Karpas-422 (cell line): Measurements from ENCODE around the gene ITGB1. TPM values are rescaled to one million over a fixed set of nuclear protein-coding genes. Genes with fewer than 3 reads are reported as not detected.
"Not testable (repeated sequence)": the region's sequence is repeated elsewhere in the genome, so short reads cannot be mapped to it uniquely, and the experiment has no call there.

ENCODE experiments used
- DNase-seq: peaks from one replicate; pipeline ENCODE4 v3.0.0-alpha.2; 2015
- H2AFZ ChIP-seq: fragments of 200-600 bp; sonication (generic); 2 replicates; pipeline ENCODE4 v1.6.1; 2014; ENCODE audit warnings: antibody characterized with exemption, low read length, mixed read lengths
- H3K27ac ChIP-seq: fragments of 200-600 bp; sonication (generic); 2 replicates; pipeline ENCODE4 v1.5.1; 2014; ENCODE audit warnings: mild to moderate bottlenecking, low read length, moderate library complexity
- H3K27me3 ChIP-seq: fragments of 200-600 bp; sonication (generic); 2 replicates; pipeline ENCODE4 v1.6.1; 2014; ENCODE audit warnings: low read length, mixed read lengths
- H3K36me3 ChIP-seq: fragments of 200-600 bp; sonication (generic); 2 replicates; pipeline ENCODE4 v1.6.1; 2014; ENCODE audit warnings: low read length, mixed read lengths; ENCODE audit not compliant: insufficient read depth
- H3K4me1 ChIP-seq: fragments of 200-600 bp; sonication (generic); 2 replicates; pipeline ENCODE4 v1.6.1; 2014; ENCODE audit warnings: mild to moderate bottlenecking, low read length, mixed read lengths
- H3K4me2 ChIP-seq: fragments of 200-600 bp; sonication (generic); 2 replicates; pipeline ENCODE4 v1.6.1; 2014; ENCODE audit warnings: low read length, low read depth, mild to moderate bottlenecking; ENCODE audit not compliant: poor library complexity, severe bottlenecking
- H3K4me3 ChIP-seq: fragments of 200-600 bp; sonication (generic); 2 replicates; pipeline ENCODE4 v1.5.1; 2014; ENCODE audit warnings: mild to moderate bottlenecking, antibody characterized with exemption, low read length, mixed read lengths
- H3K79me2 ChIP-seq: fragments of 200-600 bp; sonication (generic); 2 replicates; pipeline ENCODE4 v1.6.1; 2014; ENCODE audit warnings: mild to moderate bottlenecking, low read length, mixed read lengths
- H3K9ac ChIP-seq: fragments of 200-600 bp; sonication (generic); 2 replicates; pipeline ENCODE4 v1.6.0; 2014; ENCODE audit warnings: low read length
- H3K9me2 ChIP-seq: fragments of 200-600 bp; sonication (generic), shearing (Covaris generic); replicated peaks from 2 replicates; pipeline ENCODE4 v1.6.0; 2014; ENCODE audit warnings: mild to moderate bottlenecking, low read length, moderate library complexity; ENCODE audit not compliant: insufficient read depth
- H3K9me3 ChIP-seq: fragments of 300-700, 200-600 bp; sonication (generic); 2 replicates; pipeline ENCODE4 v1.6.1; 2014; ENCODE audit warnings: low read length, mixed read lengths
- H4K20me1 ChIP-seq: fragments of 200-600 bp; sonication (generic); 2 replicates; pipeline ENCODE4 v1.6.1; 2014; ENCODE audit warnings: mild to moderate bottlenecking, antibody characterized with exemption, low read length, low read depth; ENCODE audit not compliant: insufficient read depth
- total RNA-seq: library from RNA; depleted of rRNA; stranded (reverse); fragments of >200 nt; shearing (Covaris generic); gene quantifications from 2 replicates; pipeline ENCODE4 v1.2.3, GENCODE V29; 2014; ENCODE audit warnings: low replicate concordance; rRNA removed

ITGB1 gene
- 526 and 559 TPM in 2 replicates for total RNA-seq

DNA sequence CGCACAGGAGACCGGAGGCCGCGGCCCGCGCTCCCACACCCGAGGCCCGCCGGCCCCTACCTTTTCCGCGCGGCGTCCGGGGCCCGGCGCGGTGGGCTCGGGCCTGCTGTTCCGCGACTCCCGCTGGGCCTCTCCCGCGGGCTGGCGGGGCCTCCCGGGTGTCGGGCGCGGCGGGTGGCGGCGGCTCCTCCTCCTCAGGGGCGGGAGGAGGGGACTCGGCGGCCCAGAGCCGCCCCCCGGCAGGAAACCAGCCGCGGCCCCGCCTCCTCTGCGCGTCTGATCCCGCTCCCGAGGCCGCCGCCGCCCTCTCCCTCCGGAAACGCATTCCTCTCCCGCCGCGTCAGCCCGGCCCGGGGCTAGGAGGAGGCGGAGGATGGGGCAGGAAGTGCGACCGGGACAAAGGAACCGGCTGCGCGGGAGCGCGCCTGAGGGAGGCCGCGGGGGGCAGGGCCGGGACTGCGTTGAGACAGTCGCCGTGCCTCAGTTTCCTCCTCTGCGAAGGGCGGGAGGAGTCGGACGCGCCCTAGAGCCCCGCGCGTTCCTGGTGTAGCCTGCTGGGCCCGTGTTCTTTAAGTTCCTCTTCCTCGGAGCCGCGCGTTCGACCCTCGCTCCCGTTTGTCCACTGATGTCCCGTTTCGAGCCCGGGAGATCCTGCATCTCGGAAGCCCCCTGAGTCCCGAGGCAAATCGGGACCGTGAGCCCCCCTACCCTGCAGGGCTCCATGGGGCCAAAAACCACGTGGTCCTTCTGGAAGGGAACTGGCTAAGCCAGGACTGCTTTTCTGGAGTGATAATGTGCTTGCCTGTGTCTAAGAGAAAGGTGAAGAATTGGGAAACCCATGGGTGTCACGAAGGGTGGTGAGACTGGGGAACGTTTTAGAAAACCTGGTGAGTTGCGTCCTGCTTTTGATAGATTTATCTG is at the start of gene ITGB1:
Gene ITGB1, minus strand, starts transcription at position 146 of the 921 bp plus-strand sequence. CDS start 22,672 bp downstream, outside the sequence.
- Histone ChIP-seq H3K27me3 (no peaks in the 10 kb centered on the region), H3K4me2 (peak within 1 kb of the TSS; percentile 85), H3K27ac (peak within 1 kb of the TSS; percentile 96), H3K9me2 (no peaks in the 10 kb centered on the region), H3K4me1 (peaks cover 77% of the 10 kb centered on the region), H3K9ac (peak within 1 kb of the TSS; percentile 95), H3K79me2 (peaks cover 51% of the 10 kb centered on the region), H2AFZ (no peak within 1 kb of the TSS), H4K20me1 (peaks cover 18% of the 10 kb centered on the region), H3K4me3 (peak within 1 kb of the TSS; percentile 84), H3K36me3 (peaks cover 26% of the 10 kb centered on the region), H3K9me3 (no peaks in the 10 kb centered on the region)
- DNase-seq: peak; percentile 94

DNA sequence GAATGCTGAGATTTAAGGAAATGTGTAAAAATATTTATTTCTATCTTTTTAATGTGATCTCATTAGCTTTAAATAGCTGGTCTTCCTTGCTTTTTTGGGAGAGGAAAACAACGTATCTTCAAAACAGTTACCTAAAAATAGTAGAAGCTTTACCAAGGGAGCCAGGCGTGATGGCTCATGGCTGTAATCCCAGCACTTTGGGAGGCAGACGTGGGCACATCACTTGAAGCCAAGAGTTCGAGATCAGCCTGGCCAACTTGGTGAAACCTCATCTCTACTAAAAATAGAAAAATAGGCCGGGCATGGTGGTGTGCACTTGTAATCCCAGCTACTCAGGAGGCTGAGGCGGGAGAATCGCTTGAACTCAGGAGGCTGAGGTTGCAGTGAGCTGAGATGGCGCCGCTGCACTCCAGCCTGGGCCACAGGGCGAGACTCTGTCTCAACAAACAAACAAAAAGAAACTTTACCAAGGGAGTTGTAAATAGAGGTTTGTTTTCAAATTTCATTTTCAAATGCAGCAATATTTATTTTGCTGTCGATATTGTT is 48.4 kb upstream of the ITGB1 start:
- peak overlapping the region; percentile 95 for H3K4me2 ChIP-seq

DNA sequence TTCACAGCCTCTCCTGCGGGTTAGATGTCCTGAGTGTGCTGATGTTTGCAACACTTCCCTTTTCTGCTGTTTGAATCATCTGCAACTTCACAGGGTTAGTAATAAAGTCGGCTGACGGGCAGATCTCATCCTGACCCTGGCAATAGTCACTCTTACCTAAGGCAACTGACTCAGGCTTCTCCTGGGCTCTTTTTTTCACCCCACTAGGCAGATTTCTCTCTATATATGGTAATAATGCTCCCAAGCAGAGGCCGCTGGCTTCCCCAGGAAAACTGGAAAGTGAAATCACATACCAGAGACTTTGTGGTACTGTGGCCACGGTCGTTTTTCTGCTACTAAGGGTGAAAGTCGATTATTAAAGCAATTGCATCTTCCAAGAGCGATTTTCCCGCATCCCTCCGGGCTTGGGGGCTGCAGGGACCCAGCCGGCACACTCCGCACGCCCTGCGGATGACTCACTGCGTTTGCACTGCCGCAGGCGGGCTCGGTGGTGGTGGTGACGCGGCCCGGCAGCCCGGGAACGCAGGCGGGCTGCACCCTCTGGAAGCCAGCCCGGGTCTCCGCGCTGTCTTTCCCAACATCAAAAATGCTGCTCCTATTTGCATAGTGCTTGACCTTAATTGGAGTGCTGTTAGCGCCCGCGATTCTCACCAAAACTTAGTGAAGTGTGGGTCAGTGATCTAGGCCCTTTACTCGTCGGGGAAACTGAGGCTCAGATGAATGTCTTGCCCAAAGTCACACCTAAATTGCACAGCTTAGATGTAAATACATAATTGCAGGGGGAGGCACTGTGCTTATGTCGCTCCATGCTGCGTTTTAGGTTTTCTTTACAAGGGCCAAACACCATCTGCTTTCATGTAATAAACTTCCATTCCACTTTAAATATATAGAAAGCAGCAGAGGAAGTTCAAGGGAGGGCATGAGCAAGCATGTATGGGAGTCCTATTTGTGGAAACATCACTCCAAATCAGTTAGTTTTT is 47.6 kb upstream of the ITGB1 start:
- H4K20me1 ChIP-seq: no peaks in the 10 kb centered on the region
- H2AFZ ChIP-seq: peak overlapping the region; percentile 77; the same call in 1 of the 2 replicates
- peak overlapping the region; percentile 85 for H3K4me3 ChIP-seq
- peak overlapping the region; percentile 95 for H3K4me2 ChIP-seq
- H3K36me3 ChIP-seq: peaks cover 4% of the 10 kb centered on the region; the same call in 1 of the 2 replicates
- H3K79me2 ChIP-seq: peaks cover 16% of the 10 kb centered on the region; the same call in 1 of the 2 replicates
- H3K9me3 ChIP-seq: no peaks in the 10 kb centered on the region
- no peaks in the 10 kb centered on the region for H3K27me3 ChIP-seq
- peak; percentile 87 for DNase-seq
- peak overlapping the region; percentile 84 for H3K9ac ChIP-seq
- H3K27ac ChIP-seq: peak overlapping the region; percentile 88
- peaks cover 67% of the 10 kb centered on the region for H3K4me1 ChIP-seq
- no peaks in the 10 kb centered on the region for H3K9me2 ChIP-seq

More for the DNA sequence above, 48.4 kb upstream of the ITGB1 start:
- peak overlapping the region; percentile 84 for H3K9ac ChIP-seq
- H3K27ac ChIP-seq: peak overlapping the region; percentile 88
- peaks cover 4% of the 10 kb centered on the region; the same call in 1 of the 2 replicates for H3K36me3 ChIP-seq
- H3K4me3 ChIP-seq: peak overlapping the region; percentile 85
- no peak overlapping the region for H2AFZ ChIP-seq
- peaks cover 16% of the 10 kb centered on the region; the same call in 1 of the 2 replicates for H3K79me2 ChIP-seq
- H4K20me1 ChIP-seq: no peaks in the 10 kb centered on the region
- H3K27me3 ChIP-seq: no peaks in the 10 kb centered on the region
- H3K4me1 ChIP-seq: peaks cover 59% of the 10 kb centered on the region
- no peaks in the 10 kb centered on the region for H3K9me3 ChIP-seq
- H3K9me2 ChIP-seq: no peaks in the 10 kb centered on the region
- no peak for DNase-seq

DNA sequence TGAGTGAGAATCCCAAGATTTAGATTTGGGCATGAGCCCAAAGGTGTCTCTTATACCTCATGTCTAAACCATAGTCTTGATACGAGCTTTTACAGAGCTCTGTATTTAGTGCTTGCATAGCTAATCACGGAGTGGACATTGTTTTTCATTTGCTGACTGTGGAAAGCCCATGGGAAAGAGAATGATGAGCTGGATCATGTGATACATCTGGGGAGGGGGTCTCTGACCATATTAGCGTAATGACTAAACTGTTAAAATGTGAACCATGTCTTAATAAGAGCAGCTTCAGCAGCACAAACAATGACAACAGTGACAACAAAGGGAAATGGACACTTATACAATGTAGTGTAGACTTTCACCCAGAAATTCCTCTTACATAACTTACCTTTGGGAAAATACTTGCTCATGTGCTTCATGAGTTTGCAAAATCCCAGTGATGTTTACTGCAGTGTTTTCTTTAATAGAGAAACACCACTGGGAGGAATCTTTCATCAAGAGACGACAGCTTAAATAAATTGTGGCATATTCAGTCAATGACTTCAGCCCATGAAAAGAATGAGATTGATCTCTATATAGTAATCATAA is 44.0 kb upstream of the ITGB1 start:
- Histone ChIP-seq H3K27ac (no peak overlapping the region; the same call in 1 of the 2 replicates), H3K9me3 (no peaks in the 10 kb centered on the region), H3K79me2 (peaks cover 16% of the 10 kb centered on the region; the same call in 1 of the 2 replicates), H3K4me3 (no peak overlapping the region), H3K9me2 (no peaks in the 10 kb centered on the region), H3K4me1 (peaks cover 75% of the 10 kb centered on the region), H3K27me3 (no peaks in the 10 kb centered on the region), H3K9ac (no peak overlapping the region), H3K36me3 (peaks cover 4% of the 10 kb centered on the region; the same call in 1 of the 2 replicates), H4K20me1 (no peaks in the 10 kb centered on the region), H2AFZ (0 out of 2 replicates have a peak overlapping the region, but pooled peaks have one; percentile 3), H3K4me2 (peak overlapping the region; percentile 8)
- DNase-seq: no peak

GRCh38 chr10:32998060-32998581 is 40.1 kb upstream of the ITGB1 start:
- not testable (repeated sequence) for DNase-seq, H3K27me3 ChIP-seq, H3K9me3 ChIP-seq, H3K36me3 ChIP-seq, H3K79me2 ChIP-seq, H4K20me1 ChIP-seq, H3K4me2 ChIP-seq, H3K4me3 ChIP-seq, H3K9me2 ChIP-seq, H2AFZ ChIP-seq
- H3K9ac ChIP-seq: 0 out of 2 replicates have a peak overlapping the region, but pooled peaks have one; percentile 12
- H3K27ac ChIP-seq: peak overlapping the region; percentile 63; the same call in 1 of the 2 replicates
- peaks cover 54% of the 10 kb centered on the region for H3K4me1 ChIP-seq

DNA sequence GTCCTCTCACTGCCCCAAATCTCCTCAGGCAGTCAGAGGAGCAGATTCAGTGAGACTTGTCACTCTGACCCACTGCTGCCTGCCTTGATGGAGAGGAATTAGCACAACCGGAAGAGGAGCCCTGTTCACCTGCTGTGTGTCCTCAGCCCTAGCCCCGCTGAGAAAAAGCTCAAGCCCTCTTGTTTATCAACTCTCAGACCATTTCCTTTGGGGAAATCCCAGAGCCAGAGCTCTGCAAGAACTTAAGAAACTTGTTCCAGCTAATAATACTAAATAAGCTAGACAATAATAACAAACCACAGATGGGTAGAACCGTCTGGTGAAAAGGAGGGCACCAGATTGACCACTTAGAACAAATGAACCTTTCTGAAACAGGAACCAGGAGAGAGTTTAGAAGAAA is 37.7 kb upstream of the ITGB1 start:
- Histone ChIP-seq H3K4me3 (no peak overlapping the region), H3K27me3 (no peaks in the 10 kb centered on the region), H3K36me3 (no peaks in the 10 kb centered on the region), H3K9ac (no peak overlapping the region), H2AFZ (peak overlapping the region; percentile 69), H3K79me2 (no peaks in the 10 kb centered on the region), H3K27ac (peak overlapping the region; percentile 62), H3K9me2 (no peaks in the 10 kb centered on the region), H3K9me3 (no peaks in the 10 kb centered on the region; the same call in 1 of the 2 replicates), H4K20me1 (no peaks in the 10 kb centered on the region), H3K4me2 (no peak overlapping the region), H3K4me1 (peaks cover 47% of the 10 kb centered on the region)
- no peak for DNase-seq

- Histone ChIP-seq H2AFZ (peak overlapping the region; percentile 69), H3K36me3 (no peaks in the 10 kb centered on the region), H3K27ac (peak overlapping the region; percentile 62; the same call in 1 of the 2 replicates), H3K27me3 (no peaks in the 10 kb centered on the region), H3K4me2 (no peak overlapping the region), H3K4me1 (peaks cover 50% of the 10 kb centered on the region), H3K4me3 (no peak overlapping the region), H3K9me3 (no peaks in the 10 kb centered on the region; the same call in 1 of the 2 replicates), H3K79me2 (no peaks in the 10 kb centered on the region), H3K9ac (no peak overlapping the region), H3K9me2 (no peaks in the 10 kb centered on the region), H4K20me1 (no peaks in the 10 kb centered on the region)
- no peak for DNase-seq
Observed at GRCh38 chr10:32995066-32995622, 37.1 kb upstream of the ITGB1 start.
